ENCODE measurements around the gene MAPK6. TPM values are rescaled to one million over a fixed set of nuclear protein-coding genes. Genes with fewer than 3 reads are reported as not detected.

MAPK6 gene
- total and polyA plus RNA-seq, 2 donors (not counting 1 experiment from before 2014, with no cell fraction given): 3.2 to 17.9 TPM

DNA sequence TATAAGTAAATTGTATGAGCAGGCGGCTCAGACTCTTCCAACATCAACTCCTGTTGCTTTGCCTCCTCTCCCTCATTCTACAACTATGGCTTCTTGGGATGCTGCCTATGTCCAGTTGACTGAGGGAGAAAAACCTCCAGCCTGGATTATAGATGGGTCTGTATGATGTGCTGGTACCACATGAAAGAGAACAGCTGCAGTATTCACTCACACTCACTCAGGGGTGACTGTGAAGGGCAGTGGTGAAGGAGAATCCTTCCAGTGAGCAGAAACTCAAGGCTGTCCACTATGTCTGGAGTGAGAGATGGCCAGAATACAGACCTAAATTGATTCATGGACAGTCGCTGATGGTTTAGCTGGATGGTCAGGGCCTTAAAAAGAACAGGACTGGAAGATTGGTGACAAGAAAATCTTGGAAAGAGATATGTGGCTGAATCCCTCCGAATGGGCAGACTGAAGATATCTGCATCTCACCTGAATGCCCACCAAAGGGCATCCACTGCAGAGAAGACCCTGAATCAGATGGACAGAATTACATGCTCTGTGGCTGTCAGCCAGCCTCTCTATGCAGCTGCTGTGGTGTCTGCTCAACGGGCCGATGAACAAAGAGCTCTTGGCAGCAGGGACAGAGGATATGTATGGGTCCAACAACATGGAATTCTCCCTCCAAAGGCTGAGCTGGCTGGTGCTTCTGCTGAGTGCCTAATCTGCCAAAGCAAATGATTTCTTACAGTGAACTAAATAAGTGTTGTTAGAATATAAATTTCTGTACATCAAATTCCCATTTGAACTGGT lies 95.4 kb downstream of the MAPK6 start:
- Histone ChIP-seq H3K4me1 (ENCODE audit: control insufficient read depth in 2 of 2, insufficient read depth in 2 of 2, low read length in 2 of 2) (peaks cover 16 to 24% of the 10 kb centered on the region in 2 donors), H3K4me3 (ENCODE audit: control extremely low read depth in 1 of 5, extremely low read depth in 1 of 5, insufficient read depth in 1 of 5, low read depth in 2 of 5, low read length in 4 of 5) (no peak overlapping the region), H3K27me3 (replicated peaks in 1 of 4; ENCODE audit: control extremely low read depth in 1 of 4, control insufficient read depth in 3 of 4, insufficient read depth in 4 of 4, low read length in 3 of 4) (peaks cover 0 to 18% (median 3%) of the 10 kb centered on the region in 4 experiments), H3K9ac (ENCODE audit: low read length) (no peak overlapping the region), H3K36me3 (replicated peaks in 1 of 2; ENCODE audit: control extremely low read depth in 1 of 2, control insufficient read depth in 1 of 2, extremely low read depth in 1 of 2, insufficient read depth in 2 of 2, low read length in 1 of 2) (no peaks in the 10 kb centered on the region), H4K20me1 (ENCODE audit: control insufficient read depth, insufficient read depth, low read length, poor library complexity, severe bottlenecking) (no peaks in the 10 kb centered on the region), H3K27ac (ENCODE audit: low read length in 2 of 2) (no peak overlapping the region), H3K9me3 (ENCODE audit: control extremely low read depth in 1 of 3, control insufficient read depth in 2 of 3, insufficient read depth in 1 of 3, low read length in 2 of 3) (no peaks in the 10 kb centered on the region), H2AFZ (ENCODE audit: insufficient read depth, low read depth, low read length, poor library complexity, severe bottlenecking) (no peak overlapping the region), H3K4me2 (replicated peaks; ENCODE audit: low read depth, low read length, poor library complexity, severe bottlenecking) (no peak overlapping the region), H3K79me2 (ENCODE audit: control insufficient read depth, insufficient read depth, low read length) (no peaks in the 10 kb centered on the region)
- DNase-seq (no peak), ATAC-seq (ENCODE audit: low read depth) (no peak)
- intact Hi-C loops (cut with micrococcal nuclease): no loop called here
- CTCF ChIA-PET: interaction anchor here (1.0 kb wide), 1 partner anchor 26 kb away, joined by 3 read pairs; no protein-coding TSS in a partner anchor
- Mint-ChIP-seq H3K27ac (no peak overlapping the region), H3K4me1 (peaks cover 15% of the 10 kb centered on the region), H3K27me3 (peaks cover 10% of the 10 kb centered on the region), H3K9me3 (ENCODE audit: insufficient read depth) (no peaks in the 10 kb centered on the region), H3K4me3 (no peak overlapping the region)
- WGBS (ENCODE audit: insufficient coverage): 98% methylated on average over 4 of the region's 5 CpGs
- POLR2A ChIA-PET: interaction anchor here (0.6 kb wide), 1 partner anchor 27 kb away, joined by 8 read pairs; no protein-coding TSS in a partner anchor
- TF ChIP-seq, protein P1, sequence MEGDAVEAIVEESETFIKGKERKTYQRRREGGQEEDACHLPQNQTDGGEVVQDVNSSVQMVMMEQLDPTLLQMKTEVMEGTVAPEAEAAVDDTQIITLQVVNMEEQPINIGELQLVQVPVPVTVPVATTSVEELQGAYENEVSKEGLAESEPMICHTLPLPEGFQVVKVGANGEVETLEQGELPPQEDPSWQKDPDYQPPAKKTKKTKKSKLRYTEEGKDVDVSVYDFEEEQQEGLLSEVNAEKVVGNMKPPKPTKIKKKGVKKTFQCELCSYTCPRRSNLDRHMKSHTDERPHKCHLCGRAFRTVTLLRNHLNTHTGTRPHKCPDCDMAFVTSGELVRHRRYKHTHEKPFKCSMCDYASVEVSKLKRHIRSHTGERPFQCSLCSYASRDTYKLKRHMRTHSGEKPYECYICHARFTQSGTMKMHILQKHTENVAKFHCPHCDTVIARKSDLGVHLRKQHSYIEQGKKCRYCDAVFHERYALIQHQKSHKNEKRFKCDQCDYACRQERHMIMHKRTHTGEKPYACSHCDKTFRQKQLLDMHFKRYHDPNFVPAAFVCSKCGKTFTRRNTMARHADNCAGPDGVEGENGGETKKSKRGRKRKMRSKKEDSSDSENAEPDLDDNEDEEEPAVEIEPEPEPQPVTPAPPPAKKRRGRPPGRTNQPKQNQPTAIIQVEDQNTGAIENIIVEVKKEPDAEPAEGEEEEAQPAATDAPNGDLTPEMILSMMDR (IDR thresholded peaks at IDR 0.05): no peak
- no peak for TF ChIP-seq EZH2 (IDR thresholded peaks at IDR 0.05; ENCODE audit: borderline replicate concordance, insufficient read depth, low read depth, low read length, poor library complexity, severe bottlenecking)
